GM19438 (cell line): Measurements from ENCODE around the gene DIPK1C.

Source experiments
- ATAC-seq: cut with Tn5 transposase; IDR thresholded peaks from one replicate; pipeline ENCODE4 v1.9.1; 2021; ENCODE audit warnings: low read depth; ENCODE audit not compliant: unreplicated experiment

DIPK1C gene

GRCh38 chr18:74425876-74426275 lies 31.2 kb downstream of the DIPK1C start:
- no peak for ATAC-seq

- no peak for ATAC-seq
Observed at GRCh38 chr18:74425161-74425560, 31.9 kb downstream of the DIPK1C start.

- no peak for ATAC-seq
Observed at GRCh38 chr18:74422541-74422940, 34.6 kb downstream of the DIPK1C start.

- ATAC-seq, result no peak
Observed at GRCh38 chr18:74420926-74421325, 36.2 kb downstream of the DIPK1C start.

- no peak for ATAC-seq
Observed at GRCh38 chr18:74420481-74420880, 36.6 kb downstream of the DIPK1C start.

- ATAC-seq, result no peak
Observed at GRCh38 chr18:74419761-74420160, 37.3 kb downstream of the DIPK1C start.

GRCh38 chr18:74418023-74418422 lies 39.1 kb downstream of the DIPK1C start:
- ATAC-seq, result no peak

- no peak for ATAC-seq
Observed at GRCh38 chr18:74416124-74416523, 41.0 kb downstream of the DIPK1C start.

GRCh38 chr18:74414953-74415515 lies 42.1 kb downstream of the DIPK1C start:
- no peak for ATAC-seq

- ATAC-seq, result no peak
Observed at GRCh38 chr18:74413836-74414235, 43.3 kb downstream of the DIPK1C start.

- no peak for ATAC-seq
Observed at GRCh38 chr18:74412116-74412880, 44.8 kb downstream of the DIPK1C start.

- no peak for ATAC-seq
Observed at GRCh38 chr18:74411475-74411874, 45.6 kb downstream of the DIPK1C start.

- ATAC-seq, result no peak
Observed at GRCh38 chr18:74410441-74410992, 46.6 kb downstream of the DIPK1C start.

- no peak for ATAC-seq
Observed at GRCh38 chr18:74407888-74408287, 49.2 kb downstream of the DIPK1C start.

GRCh38 chr18:74402806-74403433 lies 54.2 kb downstream of the DIPK1C start:
- ATAC-seq, result no peak

GRCh38 chr18:74400813-74401212 lies 56.3 kb downstream of the DIPK1C start:
- ATAC-seq, result no peak

- ATAC-seq, result no peak
Observed at GRCh38 chr18:74399091-74399887, 57.8 kb downstream of the DIPK1C start.

GRCh38 chr18:74397572-74397971 lies 59.5 kb downstream of the DIPK1C start:
- ATAC-seq, result no peak

- no peak for ATAC-seq
Observed at GRCh38 chr18:74396171-74397169, 60.6 kb downstream of the DIPK1C start.
